Mesenchymal stem cell (in vitro differentiated cells and primary cell): ENCODE results near the gene TDRD9.

ENCODE experiments used
- DNase-seq: peaks from one replicate; pipeline ENCODE4 v3.0.0-alpha.2; 2013
- H2AFZ ChIP-seq: one replicate; pipeline ENCODE4 v1.6.1; 2013; ENCODE audit warnings: low read depth, mild to moderate bottlenecking, control low read depth, inconsistent platforms, low read length, moderate library complexity
- H2AK5ac ChIP-seq: 2 replicates; pipeline ENCODE4 v1.6.1; 2013; ENCODE audit warnings: low read length, moderate library complexity, mild to moderate bottlenecking, inconsistent platforms; ENCODE audit not compliant: severe bottlenecking
- H2BK120ac ChIP-seq: one replicate; pipeline ENCODE4 v1.6.1; 2013; ENCODE audit warnings: low read depth, mild to moderate bottlenecking, inconsistent platforms, low read length, moderate library complexity
- H2BK12ac ChIP-seq, 2 experiments: one replicate each; pipeline ENCODE4 v1.6.1; 2013; ENCODE audit warnings: inconsistent platforms in 2 of 2, low read length in 2 of 2, mild to moderate bottlenecking in 2 of 2, moderate library complexity in 2 of 2, control low read depth in 1 of 2
- H2BK15ac ChIP-seq: one replicate; pipeline ENCODE4 v1.6.1; 2013; ENCODE audit warnings: mild to moderate bottlenecking, low read depth, inconsistent platforms; ENCODE audit not compliant: poor library complexity, severe bottlenecking
- H2BK5ac ChIP-seq: 2 replicates; pipeline ENCODE4 v1.6.1; 2013; ENCODE audit warnings: low read depth, mild to moderate bottlenecking, low read length, control low read depth, inconsistent platforms; ENCODE audit not compliant: poor library complexity, severe bottlenecking
- H3K14ac ChIP-seq, 2 experiments: one replicate each; pipeline ENCODE4 v1.6.1; 2013; ENCODE audit warnings: inconsistent platforms in 2 of 2, low read length in 2 of 2, control low read depth in 1 of 2, mild to moderate bottlenecking in 1 of 2, moderate library complexity in 1 of 2
- H3K18ac ChIP-seq, 2 experiments: one replicate each; pipeline ENCODE4 v1.6.1; 2013; ENCODE audit warnings: inconsistent platforms in 2 of 2, low read length in 2 of 2, control low read depth in 1 of 2, low read depth in 1 of 2, mild to moderate bottlenecking in 1 of 2
- H3K23ac ChIP-seq, 2 experiments: one replicate each; pipeline ENCODE4 v1.6.1; 2013; ENCODE audit warnings: inconsistent platforms in 2 of 2, low read length in 2 of 2, mild to moderate bottlenecking in 2 of 2, moderate library complexity in 2 of 2, control low read depth in 1 of 2
- H3K27ac ChIP-seq: 2 replicates; pipeline ENCODE4 v1.5.1; 2013; ENCODE audit warnings: mild to moderate bottlenecking, moderate library complexity, low read length, control low read depth, inconsistent platforms; ENCODE audit not compliant: poor library complexity, severe bottlenecking
- H3K27me3 ChIP-seq, 2 experiments: 2 replicates each; pipeline versions ENCODE4 v1.6.1 to v1.7.0; 2013; ENCODE audit warnings: low read length in 2 of 2, mild to moderate bottlenecking in 2 of 2, moderate library complexity in 2 of 2, control low read depth in 1 of 2, inconsistent platforms in 1 of 2; ENCODE audit not compliant: control insufficient read depth in 1 of 2, insufficient read depth in 1 of 2
- H3K36me3 ChIP-seq, 2 experiments: 2 replicates each; pipeline versions ENCODE4 v1.6.1 to v1.7.0; 2013; ENCODE audit warnings: low read length in 2 of 2, control low read depth in 1 of 2, inconsistent platforms in 1 of 2, low read depth in 1 of 2, mild to moderate bottlenecking in 1 of 2; ENCODE audit not compliant: insufficient read depth in 2 of 2, control insufficient read depth in 1 of 2
- H3K4ac ChIP-seq, 2 experiments: one replicate each; pipeline ENCODE4 v1.6.1; 2013; ENCODE audit warnings: inconsistent platforms in 2 of 2, low read length in 2 of 2, mild to moderate bottlenecking in 2 of 2, moderate library complexity in 2 of 2, control low read depth in 1 of 2, low read depth in 1 of 2
- H3K4me1 ChIP-seq: 2 replicates; pipeline ENCODE4 v1.6.1; 2013; ENCODE audit warnings: low read depth, low read length, control low read depth; ENCODE audit not compliant: control insufficient read depth, insufficient read depth
- H3K4me2 ChIP-seq: 2 replicates; pipeline ENCODE4 v1.6.1; 2013; ENCODE audit warnings: low read length, mild to moderate bottlenecking, inconsistent platforms; ENCODE audit not compliant: poor library complexity, severe bottlenecking
- H3K4me3 ChIP-seq, 2 experiments: 2 replicates each; pipeline versions ENCODE4 v1.5.1 to v1.7.0; 2013; ENCODE audit warnings: low read length in 2 of 2, mild to moderate bottlenecking in 2 of 2, control low read depth in 1 of 2, low read depth in 1 of 2; ENCODE audit not compliant: insufficient read depth in 1 of 2
- H3K79me1 ChIP-seq: replicated peaks from 2 replicates; pipeline ENCODE4 v1.6.1; 2013; ENCODE audit warnings: mild to moderate bottlenecking, control low read depth, low read length, inconsistent platforms; ENCODE audit not compliant: poor library complexity, severe bottlenecking
- H3K9ac ChIP-seq: 2 replicates; pipeline ENCODE4 v1.7.0; 2013; ENCODE audit warnings: mild to moderate bottlenecking, low read length, moderate library complexity
- H3K9me3 ChIP-seq: 2 replicates; pipeline ENCODE4 v1.7.0; 2013; ENCODE audit warnings: mild to moderate bottlenecking, low read length; ENCODE audit not compliant: control insufficient read depth
- H4K8ac ChIP-seq: one replicate; pipeline ENCODE4 v1.6.1; 2013; ENCODE audit warnings: inconsistent platforms, mild to moderate bottlenecking, low read length, moderate library complexity
- H4K91ac ChIP-seq: one replicate; pipeline ENCODE4 v1.6.1; 2013; ENCODE audit warnings: mild to moderate bottlenecking, low read length, inconsistent platforms
- WGBS: methylation state at CpG from one replicate; pipeline ENCODE4 v1.1.7; 2013; ENCODE audit warnings: mixed read lengths; 5-methylcytosine and 5-hydroxymethylcytosine counted together

The TDRD9 gene

GRCh38 chr14:103890052-103890371 is 38.2 kb upstream of the TDRD9 start:
- no peak overlapping the region for H2BK120ac ChIP-seq
- no peak overlapping the region for H3K4ac ChIP-seq
- H2BK5ac ChIP-seq: no peak overlapping the region
- H2AFZ ChIP-seq: no peak overlapping the region
- no peak overlapping the region for H4K91ac ChIP-seq
- peaks cover 21% of the 10 kb centered on the region for H3K4me1 ChIP-seq
- no peaks in the 10 kb centered on the region for H3K36me3 ChIP-seq
- DNase-seq: no peak
- no peaks in the 10 kb centered on the region for H3K79me1 ChIP-seq
- no peak overlapping the region for H3K4me3 ChIP-seq
- H2BK15ac ChIP-seq: no peak overlapping the region
- peaks cover 15 to 30% of the 10 kb centered on the region in 2 experiments for H3K27me3 ChIP-seq
- 87% methylated on average over 10 of the region's 10 CpGs for WGBS
- no peak overlapping the region for H4K8ac ChIP-seq
- H2AK5ac ChIP-seq: no peak overlapping the region
- H3K4me2 ChIP-seq: no peak overlapping the region
- no peak overlapping the region for H3K14ac ChIP-seq
- H3K23ac ChIP-seq: no peak overlapping the region
- H3K27ac ChIP-seq: no peak overlapping the region
- H2BK12ac ChIP-seq: no peak overlapping the region
- no peak overlapping the region for H3K18ac ChIP-seq
- H3K9ac ChIP-seq: no peak overlapping the region
- no peaks in the 10 kb centered on the region for H3K9me3 ChIP-seq

- peaks cover 5 to 20% of the 10 kb centered on the region in 2 experiments for H3K27me3 ChIP-seq
- no peaks in the 10 kb centered on the region for H3K36me3 ChIP-seq
- H3K23ac ChIP-seq: no peak overlapping the region
- no peak overlapping the region for H3K4ac ChIP-seq
- H3K18ac ChIP-seq: no peak overlapping the region
- H3K4me1 ChIP-seq: peaks cover 18% of the 10 kb centered on the region
- DNase-seq: no peak
- H4K91ac ChIP-seq: no peak overlapping the region
- no peaks in the 10 kb centered on the region for H3K9me3 ChIP-seq
- no peak overlapping the region for H2BK12ac ChIP-seq
- H3K79me1 ChIP-seq: no peaks in the 10 kb centered on the region
- H3K14ac ChIP-seq: no peak overlapping the region
- no peak overlapping the region for H4K8ac ChIP-seq
- H2AFZ ChIP-seq: no peak overlapping the region
- no peak overlapping the region for H3K4me3 ChIP-seq
- no peak overlapping the region for H2BK5ac ChIP-seq
- H2BK15ac ChIP-seq: no peak overlapping the region
- H3K27ac ChIP-seq: no peak overlapping the region
- H3K4me2 ChIP-seq: no peak overlapping the region
- no peak overlapping the region for H2BK120ac ChIP-seq
- H2AK5ac ChIP-seq: no peak overlapping the region
- WGBS: 88% methylated on average over 17 of the region's 18 CpGs
- no peak overlapping the region for H3K9ac ChIP-seq
These were observed 37.2 kb upstream of the TDRD9 start for GRCh38 chr14:103890821-103891666.

GRCh38 chr14:103891667-103892215 is 36.5 kb upstream of the TDRD9 start:
- Histone ChIP-seq H2AFZ (no peak overlapping the region), H2BK120ac (no peak overlapping the region), H4K8ac (no peak overlapping the region), H3K23ac (no peak overlapping the region), H3K14ac (no peak overlapping the region), H3K27me3 (peaks cover 1 to 17% of the 10 kb centered on the region in 2 experiments), H2BK15ac (no peak overlapping the region), H3K9ac (no peak overlapping the region), H3K9me3 (no peaks in the 10 kb centered on the region), H3K4me1 (peaks cover 18% of the 10 kb centered on the region), H2BK5ac (no peak overlapping the region), H2AK5ac (no peak overlapping the region), H3K4me3 (no peak overlapping the region), H3K4ac (no peak overlapping the region), H3K27ac (no peak overlapping the region), H2BK12ac (no peak overlapping the region), H4K91ac (no peak overlapping the region), H3K4me2 (no peak overlapping the region), H3K18ac (no peak overlapping the region), H3K79me1 (no peaks in the 10 kb centered on the region), H3K36me3 (no peaks in the 10 kb centered on the region)
- DNase-seq: no peak
- 95% methylated on average over 15 of the region's 15 CpGs for WGBS

GRCh38 chr14:103892247-103892646 is 36.0 kb upstream of the TDRD9 start:
- no peak overlapping the region for H2AFZ ChIP-seq
- no peak overlapping the region for H2BK12ac ChIP-seq
- no peaks in the 10 kb centered on the region for H3K36me3 ChIP-seq
- no peak overlapping the region for H3K23ac ChIP-seq
- no peak overlapping the region for H3K18ac ChIP-seq
- H3K4me3 ChIP-seq: no peak overlapping the region
- 86% methylated on average over 8 of the region's 8 CpGs for WGBS
- H3K4me2 ChIP-seq: no peak overlapping the region
- H3K4ac ChIP-seq: no peak overlapping the region
- H3K9ac ChIP-seq: no peak overlapping the region
- H3K4me1 ChIP-seq: peaks cover 22% of the 10 kb centered on the region
- no peak for DNase-seq
- H3K27ac ChIP-seq: no peak overlapping the region
- H3K9me3 ChIP-seq: no peaks in the 10 kb centered on the region
- H2BK120ac ChIP-seq: no peak overlapping the region
- no peak overlapping the region for H4K91ac ChIP-seq
- H2BK5ac ChIP-seq: no peak overlapping the region
- H4K8ac ChIP-seq: no peak overlapping the region
- H3K79me1 ChIP-seq: no peaks in the 10 kb centered on the region
- H3K27me3 ChIP-seq: peaks cover 0 to 12% of the 10 kb centered on the region in 2 experiments
- H2AK5ac ChIP-seq: no peak overlapping the region
- no peak overlapping the region for H2BK15ac ChIP-seq
- H3K14ac ChIP-seq: no peak overlapping the region
